ENCODE data around the gene NLGN2. TPM values are rescaled to one million over a fixed set of nuclear protein-coding genes. Genes with fewer than 3 reads are reported as not detected.

Gene NLGN2
- polyA plus RNA-seq, 3 donors: 0.55 TPM; not detected in 2

- Histone ChIP-seq H3K9me3 (replicated peaks in 1 of 2; ENCODE audit: control insufficient read depth in 1 of 2, insufficient read depth in 1 of 2, low read length in 2 of 2) (peaks cover 0 to 14% of the 10 kb centered on the region in 2 donors), H3K27me3 (ENCODE audit: control insufficient read depth in 2 of 2, insufficient read depth in 2 of 2, low read length in 2 of 2) (peaks cover 19 to 25% of the 10 kb centered on the region in 2 donors)
- H3K4me3 Mint-ChIP-seq: peak overlapping the region; percentile 86 to 94
Observed at GRCh38 chr17:7435676-7436555, 28.3 kb downstream of the NLGN2 start.

More at GRCh38 chr17:7435676-7436555, 28.3 kb downstream of the NLGN2 start:
- Histone ChIP-seq H3K9ac (ENCODE audit: insufficient read depth, low read length, poor library complexity, severe bottlenecking) (peak overlapping the region; percentile 71), H3K4me3 (replicated peaks in 1 of 3; ENCODE audit: low read depth in 2 of 3, low read length in 3 of 3) (peak overlapping the region; percentile 77 to 95 (median 86)), H3K4me1 (ENCODE audit: control insufficient read depth in 1 of 2, insufficient read depth in 2 of 2, low read length in 2 of 2) (peaks cover 53 to 57% of the 10 kb centered on the region in 2 donors), H2AFZ (ENCODE audit: insufficient read depth, low read depth, low read length, poor library complexity, severe bottlenecking) (peak overlapping the region; percentile 82), H3K4me2 (replicated peaks; ENCODE audit: extremely low read depth, low read length, poor library complexity, severe bottlenecking) (peak overlapping the region; percentile 99), H3K27ac (ENCODE audit: low read depth in 1 of 2, low read length in 2 of 2) (peak overlapping the region; percentile 79 to 89), H3K36me3 (replicated peaks in 1 of 2; ENCODE audit: control insufficient read depth in 1 of 2, insufficient read depth in 2 of 2, low read length in 2 of 2) (no peaks in the 10 kb centered on the region), H3K79me2 (ENCODE audit: insufficient read depth, low read length) (peaks cover 8% of the 10 kb centered on the region), H4K20me1 (ENCODE audit: insufficient read depth, low read length) (peaks cover 29% of the 10 kb centered on the region)
- Mint-ChIP-seq H3K4me1 (peaks cover 50% of the 10 kb centered on the region), H3K36me3 (peaks cover 10 to 12% of the 10 kb centered on the region in 2 donors), H3K27ac (peak overlapping the region; percentile 90 to 97 (median 94)), H3K27me3 (ENCODE audit: low read depth in 3 of 3) (peaks cover 28 to 38% (median 30%) of the 10 kb centered on the region in 3 donors), H3K9me3 (peaks cover 0 to 14% (median 8%) of the 10 kb centered on the region in 7 donors)
- peak; percentile 44 to 67 (median 52) for DNase-seq
- intact Hi-C loops (cut with micrococcal nuclease): loop anchor here (1.0 to 10.0 kb wide), 7 partner anchors 32 to 249 kb away; partner anchors contain the start of genes POLR2A (in 2 of the 2), SENP3 (in 2 of the 2), MPDU1 (in 1 of the 2) and TMEM256 (in 1 of the 2)
- TF ChIP-seq CTCF (IDR thresholded peaks at IDR 0.05): peak; percentile 16
- WGBS (ENCODE audit: insufficient coverage): 10% methylated on average over 48 of the region's 49 CpGs
